Esophagus muscularis mucosa (tissue), 4 donors: ENCODE results near the gene PRUNE1. TPM values are rescaled to one million over a fixed set of nuclear protein-coding genes. Genes with fewer than 3 reads are reported as not detected.

Experiments
- DNase-seq: peaks from one replicate; pipeline ENCODE4 v3.0.0-alpha.2; 2017; ENCODE audit errors: extremely low spot score
- H3K27ac ChIP-seq, 4 donors: fragments of 200-600 bp; sonication (generic); replicated peaks in 1 of 4; 1 replicate in 3 of 4; 2 replicates in 1 of 4; pipeline ENCODE4 v1.5.1; 2016 to 2019; ENCODE audit warnings: mild to moderate bottlenecking in 1 of 4
- H3K27me3 ChIP-seq, 4 donors: fragments of 200-600 bp; sonication (generic); one replicate each; pipeline versions ENCODE4 v1.5.1 to v1.6.0; 2016 to 2019
- H3K36me3 ChIP-seq, 4 donors: fragments of 200-600 bp; sonication (generic); one replicate each; pipeline ENCODE4 v1.5.1; 2016 to 2019
- H3K4me1 ChIP-seq, 4 donors: fragments of 200-600 bp; sonication (generic); one replicate each; pipeline ENCODE4 v1.5.1; 2016 to 2019
- H3K4me3 ChIP-seq, 4 donors: fragments of 200-600 bp; sonication (generic); 1 replicate in 2 of 4; 2 replicates in 2 of 4; pipeline ENCODE4 v1.5.1; 2016 to 2019; ENCODE audit warnings: mild to moderate bottlenecking in 4 of 4, moderate library complexity in 1 of 4
- H3K9me3 ChIP-seq, 4 donors: fragments of 200-600 bp; sonication (generic); 1 replicate in 3 of 4; 2 replicates in 1 of 4; pipeline ENCODE4 v1.5.1; 2016 to 2019
- CTCF ChIP-seq, 3 experiments: fragments of 200-600 bp in 2 of 3; fragments of 450-650 bp in 1 of 3; sonication (generic) in 2 of 3; IDR thresholded peaks; one replicate each; pipeline ENCODE4 v1.5.1; 2017 to 2019; ENCODE audit warnings: antibody characterized with exemption in 3 of 3, mild to moderate bottlenecking in 2 of 3, moderate library complexity in 1 of 3
- EP300 ChIP-seq: sonication (generic); formaldehyde crosslinking; IDR thresholded peaks from one replicate; pipeline ENCODE4 v1.6.1; 2017; ENCODE audit warnings: antibody characterized with exemption
- POLR2A ChIP-seq: fragments of 450-650 bp; IDR thresholded peaks from one replicate; pipeline ENCODE4 v1.6.1; 2017; ENCODE audit warnings: antibody characterized with exemption, moderate library complexity, mild to moderate bottlenecking, low read depth
- POLR2AphosphoS5 ChIP-seq, 2 donors: sonication (generic); formaldehyde crosslinking; IDR thresholded peaks; one replicate each; pipeline ENCODE4 v1.6.1; 2017; ENCODE audit warnings: antibody characterized with exemption in 2 of 2
- WGBS: methylation state at CpG from one replicate; pipeline ENCODE4 v1.1.5; 2018; 5-methylcytosine and 5-hydroxymethylcytosine counted together
- intact Hi-C: fragments of 100-400 bp; cut with DNase I; formaldehyde crosslinking; loops from one replicate; pipeline ENCODE4 v1.15.1; 2023
- total RNA-seq, 4 donors: library from RNA; depleted of rRNA; stranded (reverse); fragments of >200 nt; gene quantifications; one replicate each; pipeline versions ENCODE4 v1.1.0 to v1.2.1, GENCODE V29; 2016

The PRUNE1 gene
- 10 to 100 TPM; 17.4 to 40.7 (median 23.1) TPM for total RNA-seq

- H3K36me3 ChIP-seq = peaks cover 0 to 4% (median 0%) of the 10 kb centered on the region in 4 donors
- intact Hi-C loops = loop anchor here (10.0 kb wide), 1 partner anchor 314 kb away; the partner anchor contains the start of gene GOLPH3L
- peak; percentile 98 for DNase-seq
- peak within 1 kb of the TSS; percentile 81 to 91 (median 87) for H3K27ac ChIP-seq
- WGBS = under 1% methylated on average over 27 of the region's 69 CpGs
- peak in 1 of 3 experiments; percentile 10 for TF ChIP-seq CTCF (IDR thresholded peaks at IDR 0.05)
- TF ChIP-seq POLR2A = no peak
- TF ChIP-seq POLR2AphosphoS5 (IDR thresholded peaks at IDR 0.05) = peak; percentile 79 to 89
- no peak for TF ChIP-seq EP300
- peak within 1 kb of the TSS; percentile 66 to 80 (median 70) for H3K4me3 ChIP-seq
- H3K27me3 ChIP-seq = no peaks in the 10 kb centered on the region
- peaks cover 52 to 77% (median 75%) of the 10 kb centered on the region in 4 donors for H3K4me1 ChIP-seq
- H3K9me3 ChIP-seq = no peaks in the 10 kb centered on the region
Measured at GRCh38 chr1:151008244-151009205, at the start of gene PRUNE1. TSS of gene PRUNE1 (plus strand) at chr1:151008449. CDS start at chr1:151008633, 184 bp downstream.

GRCh38 chr1:150960646-150961045, 47.6 kb upstream of the PRUNE1 start:
- Histone ChIP-seq H3K9me3 (no peaks in the 10 kb centered on the region), H3K4me3 (no peak overlapping the region), H3K4me1 (no peaks in the 10 kb centered on the region), H3K36me3 (peaks cover 61 to 100% (median 84%) of the 10 kb centered on the region in 4 donors), H3K27me3 (no peaks in the 10 kb centered on the region), H3K27ac (no peak overlapping the region)
- no peak for DNase-seq
- intact Hi-C loops = no loop called here
- WGBS = 97% methylated on average over 7 of the region's 7 CpGs
- TF ChIP-seq CTCF (IDR thresholded peaks at IDR 0.05) (no peak), POLR2A (no peak), POLR2AphosphoS5 (IDR thresholded peaks at IDR 0.05) (no peak), EP300 (no peak)

GRCh38 chr1:150961756-150962155, 46.5 kb upstream of the PRUNE1 start:
- intact Hi-C loops = no loop called here
- H3K4me3 ChIP-seq = no peak overlapping the region
- peaks cover 72 to 100% (median 93%) of the 10 kb centered on the region in 4 donors for H3K36me3 ChIP-seq
- H3K27ac ChIP-seq = no peak overlapping the region
- H3K9me3 ChIP-seq = no peaks in the 10 kb centered on the region
- H3K27me3 ChIP-seq = no peaks in the 10 kb centered on the region
- no peak for DNase-seq
- no peak for TF ChIP-seq CTCF (IDR thresholded peaks at IDR 0.05)
- TF ChIP-seq POLR2AphosphoS5 (IDR thresholded peaks at IDR 0.05) = no peak
- TF ChIP-seq EP300 = no peak
- TF ChIP-seq POLR2A = no peak
- WGBS = 72% methylated on average over 4 of the region's 4 CpGs
- H3K4me1 ChIP-seq = no peaks in the 10 kb centered on the region

- 91% methylated on average over 10 of the region's 10 CpGs for WGBS
- Histone ChIP-seq H3K27me3 (no peaks in the 10 kb centered on the region), H3K4me3 (no peak overlapping the region), H3K36me3 (peaks cover 83 to 100% (median 99%) of the 10 kb centered on the region in 4 donors), H3K9me3 (no peaks in the 10 kb centered on the region), H3K4me1 (peaks cover 0 to 7% (median 2%) of the 10 kb centered on the region in 4 donors), H3K27ac (peak overlapping the region in 1 of 4 donors; percentile 2)
- TF ChIP-seq EP300 = no peak
- TF ChIP-seq POLR2AphosphoS5 (IDR thresholded peaks at IDR 0.05) = peak in 1 of 2 donors; percentile 13
- TF ChIP-seq CTCF (IDR thresholded peaks at IDR 0.05) = no peak
- TF ChIP-seq POLR2A = no peak
- intact Hi-C loops = no loop called here
- DNase-seq = no peak
Measured at GRCh38 chr1:150963321-150964163, 44.7 kb upstream of the PRUNE1 start.
